Lower lobe of right lung (tissue), 2 donors: Measurements from ENCODE around the gene DTL. TPM values are rescaled to one million over a fixed set of nuclear protein-coding genes. Genes with fewer than 3 reads are reported as not detected.

Experiments used
- ATAC-seq, 2 donors: fragments of 200-7000 bp; cut with Tn5 transposase; one replicate each; pipeline ENCODE4 v1.9.1; 2020 to 2022; ENCODE audit warnings: mild to moderate bottlenecking in 2 of 2, moderate library complexity in 2 of 2
- DNase-seq: peaks from one replicate; pipeline ENCODE4 v3.0.0-alpha.2; 2020
- H3K27ac ChIP-seq: fragments of 200-600 bp; one replicate; pipeline ENCODE4 v1.8.0; 2022
- H3K27me3 ChIP-seq: fragments of 200-600 bp; one replicate; pipeline ENCODE4 v1.8.0; 2022; ENCODE audit warnings: low read depth
- H3K36me3 ChIP-seq: fragments of 200-600 bp; one replicate; pipeline ENCODE4 v1.8.0; 2022; ENCODE audit warnings: mild to moderate bottlenecking
- H3K4me1 ChIP-seq: fragments of 200-600 bp; one replicate; pipeline ENCODE4 v1.8.0; 2022
- H3K4me3 ChIP-seq: fragments of 200-600 bp; one replicate; pipeline ENCODE4 v1.8.0; 2022; ENCODE audit warnings: mild to moderate bottlenecking
- H3K9me3 ChIP-seq: fragments of 200-600 bp; one replicate; pipeline ENCODE4 v1.8.0; 2022
- CTCF ChIP-seq: fragments of 200-600 bp; IDR thresholded peaks from one replicate; pipeline ENCODE4 v1.8.0; 2022; ENCODE audit warnings: antibody characterized with exemption, mild to moderate bottlenecking
- intact Hi-C: fragments of 100-400 bp; cut with DNase I; formaldehyde crosslinking; loops from one replicate; pipeline ENCODE4 v1.11.0; 2022
- total RNA-seq: library from RNA; stranded (reverse); fragmentation: NEBNext Ultra II Directional; extraction: Animal tissue kit (Norgen Biotek cat#: 25700); gene quantifications from one replicate; pipeline ENCODE4 v1.2.1, GENCODE V29; 2021
- donor health status: DM: no; HTN: yes; CAD: no; lungs with severe emphysema.

The DTL gene
- total RNA-seq, 1 donor from 2014 or later = 3.9 TPM

GRCh38 chr1:212139526-212140135 lies 104.1 kb downstream of the DTL start:
- no peak for TF ChIP-seq CTCF
- intact Hi-C loops = no loop called here
- H3K27ac ChIP-seq = no peak overlapping the region
- ATAC-seq (peak; percentile 21 to 41), DNase-seq (peak; percentile 59)
- no peaks in the 10 kb centered on the region for H3K9me3 ChIP-seq
- H3K4me1 ChIP-seq = no peaks in the 10 kb centered on the region
- no peak overlapping the region for H3K4me3 ChIP-seq
- no peaks in the 10 kb centered on the region for H3K36me3 ChIP-seq
- H3K27me3 ChIP-seq = no peaks in the 10 kb centered on the region

GRCh38 chr1:212141404-212141803 lies 105.9 kb downstream of the DTL start:
- TF ChIP-seq CTCF = no peak
- no peak for ATAC-seq
- no peak overlapping the region for H3K27ac ChIP-seq
- intact Hi-C loops = no loop called here
- DNase-seq = no peak
- no peaks in the 10 kb centered on the region for H3K9me3 ChIP-seq
- H3K27me3 ChIP-seq = no peaks in the 10 kb centered on the region
- peaks cover 2% of the 10 kb centered on the region for H3K4me1 ChIP-seq
- H3K36me3 ChIP-seq = no peaks in the 10 kb centered on the region
- H3K4me3 ChIP-seq = no peak overlapping the region

GRCh38 chr1:212142883-212143530 lies 107.5 kb downstream of the DTL start:
- intact Hi-C loops = no loop called here
- DNase-seq (no peak), ATAC-seq (no peak)
- Histone ChIP-seq H3K36me3 (no peaks in the 10 kb centered on the region), H3K4me3 (no peak overlapping the region), H3K9me3 (no peaks in the 10 kb centered on the region), H3K27ac (no peak overlapping the region), H3K4me1 (peaks cover 4% of the 10 kb centered on the region), H3K27me3 (no peaks in the 10 kb centered on the region)
- no peak for TF ChIP-seq CTCF

GRCh38 chr1:212147581-212148033 lies 112.1 kb downstream of the DTL start:
- no peaks in the 10 kb centered on the region for H3K27me3 ChIP-seq
- H3K36me3 ChIP-seq = no peaks in the 10 kb centered on the region
- intact Hi-C loops = no loop called here
- H3K4me3 ChIP-seq = no peak overlapping the region
- ATAC-seq (peak; percentile 94 to 97), DNase-seq (peak; percentile 86)
- peak overlapping the region; percentile 37 for H3K27ac ChIP-seq
- no peak for TF ChIP-seq CTCF
- peaks cover 9% of the 10 kb centered on the region for H3K4me1 ChIP-seq
- no peaks in the 10 kb centered on the region for H3K9me3 ChIP-seq

GRCh38 chr1:212149566-212149965 lies 114.0 kb downstream of the DTL start:
- H3K27ac ChIP-seq = no peak overlapping the region
- intact Hi-C loops = no loop called here
- no peak overlapping the region for H3K4me3 ChIP-seq
- TF ChIP-seq CTCF = no peak
- peaks cover 19% of the 10 kb centered on the region for H3K4me1 ChIP-seq
- no peak for DNase-seq
- no peaks in the 10 kb centered on the region for H3K36me3 ChIP-seq
- no peaks in the 10 kb centered on the region for H3K9me3 ChIP-seq
- no peak for ATAC-seq
- H3K27me3 ChIP-seq = no peaks in the 10 kb centered on the region
